H9 (cell line): ENCODE results near the gene WASHC1. TPM values are rescaled to one million over a fixed set of nuclear protein-coding genes. Genes with fewer than 3 reads are reported as not detected.
"Not testable (repeated sequence)": the region's sequence is repeated elsewhere in the genome, so short reads cannot be mapped to it uniquely, and the experiment has no call there.

ENCODE experiments used
- DNase-seq: peaks from one replicate; pipeline ENCODE4 v3.0.0-alpha.2; 2017
- H2AFZ ChIP-seq: one replicate; pipeline ENCODE4 v1.6.1; 2013; ENCODE audit warnings: mild to moderate bottlenecking, low read length, control low read depth, moderate library complexity
- H2AK5ac ChIP-seq: 2 replicates; pipeline ENCODE4 v1.6.1; 2013; ENCODE audit warnings: low read length, control low read depth, mixed read lengths; ENCODE audit not compliant: insufficient read length
- H2BK120ac ChIP-seq: one replicate; pipeline ENCODE4 v1.6.1; 2013; ENCODE audit warnings: low read depth, mild to moderate bottlenecking, low read length, control low read depth, inconsistent platforms; ENCODE audit not compliant: poor library complexity, severe bottlenecking
- H2BK12ac ChIP-seq: 2 replicates; pipeline ENCODE4 v1.6.1; 2013; ENCODE audit warnings: low read length, control low read depth, mixed read lengths, low read depth; ENCODE audit not compliant: insufficient read length
- H2BK15ac ChIP-seq: 2 replicates; pipeline ENCODE4 v1.6.1; 2013; ENCODE audit warnings: low read depth, low read length, control low read depth
- H2BK20ac ChIP-seq: one replicate; pipeline ENCODE4 v1.6.1; 2013; ENCODE audit warnings: low read depth, mild to moderate bottlenecking, low read length, control low read depth, inconsistent platforms; ENCODE audit not compliant: poor library complexity, severe bottlenecking
- H2BK5ac ChIP-seq: 2 replicates; pipeline ENCODE4 v1.6.1; 2013; ENCODE audit warnings: low read length, control low read depth, mixed read lengths; ENCODE audit not compliant: insufficient read length
- H3K14ac ChIP-seq: 2 replicates; pipeline ENCODE4 v1.6.1; 2013; ENCODE audit warnings: low read length, control low read depth; ENCODE audit not compliant: insufficient read depth
- H3K18ac ChIP-seq: 2 replicates; pipeline ENCODE4 v1.6.1; 2013; ENCODE audit warnings: low read depth, mild to moderate bottlenecking, mixed read lengths, low read length, control low read depth; ENCODE audit not compliant: insufficient read length
- H3K23ac ChIP-seq: 2 replicates; pipeline ENCODE4 v1.6.1; 2013; ENCODE audit warnings: low read length, control low read depth, mixed read lengths, low read depth; ENCODE audit not compliant: insufficient read length
- H3K23me2 ChIP-seq: 2 replicates; pipeline ENCODE4 v1.6.1; 2013; ENCODE audit warnings: low read depth, mild to moderate bottlenecking, mixed read lengths, low read length, control low read depth; ENCODE audit not compliant: insufficient read length, poor library complexity, severe bottlenecking
- H3K27ac ChIP-seq: 2 replicates; pipeline ENCODE4 v1.5.1; 2013; ENCODE audit warnings: low read length, control low read depth, mixed read lengths, low read depth; ENCODE audit not compliant: insufficient read length
- H3K27me3 ChIP-seq: 2 replicates; pipeline ENCODE4 v1.6.1; 2013; ENCODE audit warnings: low read length, control low read depth, inconsistent platforms; ENCODE audit not compliant: insufficient read depth
- H3K4ac ChIP-seq: 2 replicates; pipeline ENCODE4 v1.6.1; 2013; ENCODE audit warnings: low read depth, mild to moderate bottlenecking, control low read depth, inconsistent platforms, low read length, moderate library complexity
- H3K4me1 ChIP-seq: 2 replicates; pipeline ENCODE4 v1.6.1; 2013; ENCODE audit warnings: low read length, control low read depth, inconsistent platforms; ENCODE audit not compliant: insufficient read depth
- H3K4me2 ChIP-seq: 2 replicates; pipeline ENCODE4 v1.6.1; 2013; ENCODE audit warnings: low read length, control low read depth, mixed read lengths; ENCODE audit not compliant: insufficient read length, insufficient read depth
- H3K56ac ChIP-seq: 2 replicates; pipeline ENCODE4 v1.6.1; 2013; ENCODE audit warnings: low read depth, mild to moderate bottlenecking, mixed read lengths, low read length, control low read depth; ENCODE audit not compliant: insufficient read length
- H3K79me1 ChIP-seq: 2 replicates; pipeline ENCODE4 v1.6.1; 2013; ENCODE audit warnings: low read depth, mild to moderate bottlenecking, moderate library complexity, low read length, control low read depth, inconsistent platforms; ENCODE audit not compliant: insufficient read depth, poor library complexity, severe bottlenecking
- H3K79me2 ChIP-seq: 2 replicates; pipeline ENCODE4 v1.6.1; 2013; ENCODE audit warnings: low read length, control low read depth, inconsistent platforms; ENCODE audit not compliant: insufficient read depth
- H3K9ac ChIP-seq: 2 replicates; pipeline ENCODE4 v1.6.1; 2013; ENCODE audit warnings: low read length, control low read depth, mixed read lengths; ENCODE audit not compliant: insufficient read length; ENCODE audit errors: extremely low read depth
- H3K9me3 ChIP-seq: one replicate; pipeline ENCODE4 v1.6.1; 2013; ENCODE audit warnings: low read depth, low read length, inconsistent platforms; ENCODE audit not compliant: control insufficient read depth
- H3T11ph ChIP-seq: one replicate; pipeline ENCODE4 v1.6.1; 2013; ENCODE audit warnings: mild to moderate bottlenecking, low read length, control low read depth, inconsistent platforms
- H4K20me1 ChIP-seq: one replicate; pipeline ENCODE4 v1.6.1; 2013; ENCODE audit not compliant: control insufficient read depth, insufficient read length, insufficient read depth
- H4K5ac ChIP-seq: 2 replicates; pipeline ENCODE4 v1.6.1; 2013; ENCODE audit warnings: low read depth, mild to moderate bottlenecking, mixed read lengths, low read length, control low read depth; ENCODE audit not compliant: insufficient read length
- H4K8ac ChIP-seq: replicated peaks from 2 replicates; pipeline ENCODE4 v1.6.1; 2013; ENCODE audit warnings: low read length, control low read depth, mixed read lengths, low read depth; ENCODE audit not compliant: insufficient read length
- H4K91ac ChIP-seq: 2 replicates; pipeline ENCODE4 v1.6.1; 2013; ENCODE audit warnings: low read depth, mild to moderate bottlenecking, moderate library complexity, mixed read lengths, low read length, control low read depth; ENCODE audit not compliant: insufficient read length
- H3K27ac Mint-ChIP-seq, 3 experiments: 2 replicates in 2 of 3; 3 replicates in 1 of 3; pipeline ENCODE4 v1.8.0; 2020 to 2021; ENCODE audit warnings: mixed read lengths in 3 of 3, mild to moderate bottlenecking in 1 of 3, moderate library complexity in 1 of 3
- H3K27me3 Mint-ChIP-seq: 2 replicates; pipeline ENCODE4 v1.8.0; 2021; ENCODE audit warnings: low read depth, mild to moderate bottlenecking, moderate library complexity, mixed read lengths
- H3K36me3 Mint-ChIP-seq, 3 experiments: 2 replicates in 2 of 3; 3 replicates in 1 of 3; pipeline ENCODE4 v1.8.0; 2020 to 2021; ENCODE audit warnings: low read depth in 3 of 3, mixed read lengths in 3 of 3; ENCODE audit not compliant: insufficient read depth in 1 of 3
- H3K4me1 Mint-ChIP-seq, 2 experiments: 2 replicates each; pipeline ENCODE4 v1.8.0; 2020; ENCODE audit warnings: mixed read lengths in 2 of 2
- H3K4me3 Mint-ChIP-seq, 2 experiments: 2 replicates in 1 of 2; 3 replicates in 1 of 2; pipeline ENCODE4 v1.8.0; 2020 to 2021; ENCODE audit warnings: mild to moderate bottlenecking in 2 of 2, mixed read lengths in 2 of 2, moderate library complexity in 1 of 2
- H3K9me3 Mint-ChIP-seq, 2 experiments: 2 replicates in 1 of 2; 3 replicates in 1 of 2; pipeline ENCODE4 v1.8.0; 2020; ENCODE audit warnings: mild to moderate bottlenecking in 2 of 2, mixed read lengths in 2 of 2, moderate library complexity in 1 of 2
- WGBS: extraction: QIAGEN DNeasy Blood & Tissue Kit; methylation state at CpG from one replicate; pipeline ENCODE4 v1.1.7; 2013; ENCODE audit warnings: missing lambda C conversion rate, low lambda C conversion rate, mixed read lengths; ENCODE audit not compliant: insufficient read length; ENCODE audit errors: extremely low coverage; 5-methylcytosine and 5-hydroxymethylcytosine counted together
- total RNA-seq: library from RNA; stranded (reverse); gene quantifications from 2 replicates; pipeline ENCODE4 v1.2.1, GENCODE V29; 2021

The WASHC1 gene
- total RNA-seq, 1 experiment from 2014 or later: 9.2 TPM

GRCh38 chr9:43636-44035 is 14.4 kb upstream of the WASHC1 start:
- WGBS: no CpG with 5 or more reads among the region's 3 CpGs
- not testable (repeated sequence) for H3K36me3 Mint-ChIP-seq, H4K91ac ChIP-seq, H3K79me1 ChIP-seq, H2AK5ac ChIP-seq, H4K20me1 ChIP-seq, H3K27ac ChIP-seq, H3K9me3 ChIP-seq, H2BK12ac ChIP-seq, H3K23me2 ChIP-seq, H2BK20ac ChIP-seq, H3K27me3 Mint-ChIP-seq, H3K56ac ChIP-seq, H3K79me2 ChIP-seq, H3K27ac Mint-ChIP-seq, H2BK120ac ChIP-seq, DNase-seq, H2BK5ac ChIP-seq, H3K4ac ChIP-seq, H3K9ac ChIP-seq, H3K4me3 Mint-ChIP-seq, H3T11ph ChIP-seq, H4K5ac ChIP-seq, H4K8ac ChIP-seq, H3K4me1 Mint-ChIP-seq, H3K23ac ChIP-seq, H3K18ac ChIP-seq, H2AFZ ChIP-seq, H3K27me3 ChIP-seq, H3K4me2 ChIP-seq, H2BK15ac ChIP-seq, H3K14ac ChIP-seq, H3K9me3 Mint-ChIP-seq, H3K4me1 ChIP-seq

GRCh38 chr9:43116-43515 is 13.9 kb upstream of the WASHC1 start:
- not testable (repeated sequence) for H3K9me3 ChIP-seq, H3K4ac ChIP-seq, H3K4me1 Mint-ChIP-seq, H2BK12ac ChIP-seq, H2AK5ac ChIP-seq, H3K27me3 ChIP-seq, H4K20me1 ChIP-seq, H2BK120ac ChIP-seq, H3K23me2 ChIP-seq, H3K14ac ChIP-seq, H3K23ac ChIP-seq, H3K9ac ChIP-seq, H4K5ac ChIP-seq, H3K4me2 ChIP-seq, H3K27ac ChIP-seq, H3K4me3 Mint-ChIP-seq, DNase-seq, H3K27me3 Mint-ChIP-seq, H4K91ac ChIP-seq, H2BK5ac ChIP-seq, H2BK15ac ChIP-seq, H3T11ph ChIP-seq, H3K18ac ChIP-seq, H4K8ac ChIP-seq, H3K9me3 Mint-ChIP-seq, H3K4me1 ChIP-seq, H3K36me3 Mint-ChIP-seq, H3K79me2 ChIP-seq, H3K56ac ChIP-seq, H3K79me1 ChIP-seq, H2AFZ ChIP-seq, H3K27ac Mint-ChIP-seq, H2BK20ac ChIP-seq
- no CpG with 5 or more reads among the region's 3 CpGs for WGBS
